Measurements from ENCODE around the gene TMEM45A.
"Not testable (repeated sequence)": the region's sequence is repeated elsewhere in the genome, so short reads cannot be mapped to it uniquely, and the experiment has no call there.

TMEM45A gene

DNA sequence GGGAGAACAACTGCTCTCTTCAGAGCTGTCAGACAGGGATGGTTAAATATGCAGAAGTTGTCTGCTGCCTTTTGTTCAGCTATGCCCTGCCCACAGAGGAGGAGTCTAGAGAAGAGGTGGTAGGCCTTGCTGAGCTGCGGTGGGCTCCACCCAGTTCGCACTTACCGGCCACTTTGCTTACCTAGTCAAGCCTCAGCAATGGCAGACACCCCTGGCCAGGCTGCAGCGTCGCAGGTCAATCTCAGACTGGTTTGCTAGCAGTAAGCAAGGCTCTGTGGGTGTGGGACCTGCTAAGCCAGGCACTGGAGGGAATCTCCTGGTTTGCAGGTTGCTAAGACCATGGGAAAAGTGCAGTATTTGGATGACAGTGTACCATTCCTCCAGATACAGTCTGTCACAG, 12.3 kb upstream of the TMEM45A start:
- intact Hi-C loops (cut with DNase I): no loop called here
- peak in 1 of 10 donors; percentile 62 for DNase-seq

DNA sequence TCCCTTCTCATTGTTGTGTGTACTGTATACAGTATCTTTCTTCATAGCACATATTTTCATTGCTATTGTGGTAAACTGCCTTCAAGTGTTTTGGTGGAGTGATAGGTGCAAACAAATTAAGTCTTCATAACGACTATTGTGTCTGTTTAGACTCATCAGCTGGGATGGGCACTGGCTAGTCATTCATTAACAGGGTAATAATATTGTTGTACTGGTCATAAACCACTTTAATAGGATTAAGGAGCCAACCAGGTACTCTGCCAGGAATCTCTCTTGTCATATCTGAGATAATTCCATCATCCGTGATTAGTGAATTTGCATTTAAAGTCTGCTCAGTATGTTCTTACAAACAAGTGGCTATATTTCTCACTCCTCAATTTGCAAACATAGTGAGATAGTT, 10.2 kb upstream of the TMEM45A start:
- intact Hi-C loops (cut with DNase I): no loop called here
- DNase-seq: no peak

DNA sequence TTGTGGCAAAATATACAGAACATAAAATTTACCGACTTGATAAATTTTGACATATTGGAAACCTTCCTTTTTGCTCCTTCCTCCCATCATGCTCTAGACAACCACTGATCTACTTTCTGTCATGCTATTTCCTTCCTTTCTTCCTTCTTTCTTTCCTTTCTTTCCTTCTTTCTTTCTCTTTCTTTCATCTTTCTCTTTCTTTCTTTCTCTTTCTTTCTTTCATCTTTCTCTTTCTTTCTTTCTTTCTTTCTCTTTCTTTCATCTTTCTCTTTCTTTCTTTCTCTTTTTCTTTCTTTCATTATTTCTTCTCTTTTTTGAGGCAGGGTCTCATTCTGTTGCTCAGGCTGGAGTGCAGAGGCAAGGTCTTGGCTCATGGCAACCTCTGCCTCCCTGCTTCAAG, 8.9 kb upstream of the TMEM45A start:
- DNase-seq: no peak
- intact Hi-C loops (cut with DNase I): no loop called here

- no peak for DNase-seq
- intact Hi-C loops (cut with DNase I): no loop called here
Measured at GRCh38 chr3:100486808-100487207, 5.6 kb upstream of the TMEM45A start.

- no peak for DNase-seq
- intact Hi-C loops (cut with DNase I): no loop called here
Measured at GRCh38 chr3:100489118-100489517, 3.3 kb upstream of the TMEM45A start.

- DNase-seq: no peak
- intact Hi-C loops (cut with DNase I): no loop called here
Measured at GRCh38 chr3:100496711-100497261, 4.4 kb downstream of the TMEM45A start.

DNA sequence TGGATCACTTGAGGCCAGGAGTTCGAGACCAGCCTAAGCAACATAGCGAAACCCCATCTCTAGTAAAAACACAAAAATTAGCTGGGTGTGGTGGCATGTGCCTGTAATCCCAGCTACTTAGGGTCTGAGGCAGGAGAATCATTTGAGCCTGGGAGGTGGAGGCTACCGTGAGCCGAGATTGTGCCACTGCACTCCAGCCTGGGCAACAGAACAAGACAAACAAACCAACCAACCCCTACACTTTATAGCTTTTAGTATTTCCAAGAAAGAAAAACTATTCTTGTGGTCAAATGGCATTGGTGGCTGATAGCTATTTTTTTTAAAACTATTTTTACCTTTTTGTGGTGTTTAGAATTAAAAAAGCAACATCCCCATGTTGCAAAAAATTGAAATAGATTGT, 7.2 kb downstream of the TMEM45A start:
- intact Hi-C loops (cut with DNase I): no loop called here
- no peak for DNase-seq

GRCh38 chr3:100500320-100500880, 8.0 kb downstream of the TMEM45A start:
- intact Hi-C loops (cut with DNase I): no loop called here

DNA sequence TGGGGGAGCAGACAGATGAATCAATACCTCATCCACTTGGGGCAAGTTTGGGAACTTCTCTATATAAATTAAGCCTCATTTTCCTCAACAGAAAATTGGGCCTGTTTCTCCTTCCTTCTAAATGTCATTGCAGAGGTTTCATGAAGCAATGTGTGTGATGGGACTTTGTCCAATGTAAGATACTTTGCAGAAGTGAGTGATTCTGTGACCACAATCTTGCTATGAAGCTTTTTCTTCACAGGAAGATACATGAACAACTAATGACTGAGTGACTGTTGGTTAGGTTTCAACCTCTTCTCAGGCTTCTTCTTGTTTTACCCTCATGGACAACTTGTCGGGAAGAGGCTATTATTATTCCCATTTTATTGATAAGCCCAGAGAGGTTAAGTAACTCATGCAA, 11.0 kb downstream of the TMEM45A start:
- no peak for DNase-seq
- intact Hi-C loops (cut with DNase I): no loop called here

More at GRCh38 chr3:100500320-100500880, 8.0 kb downstream of the TMEM45A start:
- DNase-seq: no peak

DNA sequence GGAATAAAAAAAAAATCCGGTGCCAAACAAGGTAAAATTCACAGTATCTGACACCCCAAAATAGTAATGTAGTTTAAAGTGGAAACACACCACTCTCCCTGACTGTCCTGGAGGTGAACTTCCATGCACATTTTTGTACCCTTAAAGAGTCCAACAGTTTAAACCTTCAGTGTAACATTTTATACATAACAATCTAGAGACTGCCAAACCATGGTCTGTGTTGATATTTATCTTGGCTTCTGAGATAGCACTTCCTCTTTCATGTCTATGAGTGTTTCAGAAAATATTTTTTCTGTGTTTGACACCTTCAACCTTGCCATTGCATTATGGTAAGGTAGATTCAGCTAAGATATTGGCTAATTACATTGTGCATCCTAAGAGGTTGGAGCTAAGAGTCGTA, 13.9 kb downstream of the TMEM45A start:
- intact Hi-C loops (cut with DNase I): no loop called here

DNA sequence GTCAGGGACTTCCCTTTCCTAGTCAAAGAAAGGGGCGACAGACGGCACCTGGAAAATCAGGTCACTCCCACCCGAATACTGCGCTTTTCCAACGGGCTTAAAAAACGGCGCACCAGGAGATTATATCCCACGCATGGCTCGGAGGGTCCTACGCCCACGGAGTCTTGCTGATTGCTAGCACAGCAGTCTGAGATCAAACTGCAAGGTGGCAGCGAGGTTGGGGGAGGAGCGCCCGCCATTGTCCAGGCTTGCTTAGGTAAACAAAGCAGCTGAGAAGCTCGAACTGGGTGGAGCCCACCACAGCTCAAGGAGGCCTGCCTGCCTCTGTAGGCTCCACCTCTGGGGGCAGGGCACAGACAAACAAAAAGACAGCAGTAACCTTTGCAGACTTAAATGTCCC, 17.4 kb downstream of the TMEM45A start:
- peak in 1 of 10 donors; percentile 75 for DNase-seq
- intact Hi-C loops (cut with DNase I): not testable (repeated sequence)

More for the DNA sequence above, 13.9 kb downstream of the TMEM45A start:
- no peak for DNase-seq

DNA sequence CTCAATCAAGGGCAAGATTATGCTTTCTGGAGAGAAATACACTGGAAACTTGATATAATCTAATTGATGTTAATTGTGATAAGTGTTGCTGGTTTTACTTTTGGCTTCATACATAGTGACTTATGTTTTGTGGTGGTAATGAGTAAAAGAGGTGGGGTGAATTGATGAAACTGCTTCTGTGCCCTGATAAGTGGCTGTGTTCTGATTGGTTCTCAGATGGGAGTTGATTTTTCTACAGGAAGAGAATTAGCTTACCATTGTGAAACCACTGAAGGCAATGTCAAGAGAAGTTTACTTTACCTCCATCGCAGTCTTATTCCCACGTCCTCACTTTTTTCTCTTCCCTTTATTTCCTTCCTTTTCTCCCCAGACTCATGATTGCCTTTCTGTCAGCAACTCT, 23.8 kb downstream of the TMEM45A start:
- intact Hi-C loops (cut with DNase I): no loop called here
- DNase-seq: no peak

DNA sequence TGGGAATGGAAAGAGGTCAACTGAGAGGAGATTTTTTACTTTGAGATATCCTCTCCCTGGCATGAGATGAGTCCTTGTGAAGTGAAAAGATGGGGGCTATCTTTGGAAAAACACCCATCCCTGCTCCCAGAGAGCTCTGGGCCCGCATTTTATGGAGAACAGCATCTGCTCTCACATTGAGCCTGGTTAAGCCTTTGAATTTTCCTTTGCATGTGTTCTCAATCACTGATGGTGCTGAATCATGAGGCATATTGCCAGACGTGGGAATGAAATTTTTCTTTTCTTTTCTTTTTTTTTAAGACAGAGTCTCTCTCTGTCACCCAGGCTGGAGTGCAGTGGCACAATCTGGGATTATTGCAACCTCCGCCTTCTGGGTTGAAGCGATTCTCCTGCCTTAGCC, 24.4 kb downstream of the TMEM45A start:
- intact Hi-C loops (cut with DNase I): no loop called here
- DNase-seq: no peak

DNA sequence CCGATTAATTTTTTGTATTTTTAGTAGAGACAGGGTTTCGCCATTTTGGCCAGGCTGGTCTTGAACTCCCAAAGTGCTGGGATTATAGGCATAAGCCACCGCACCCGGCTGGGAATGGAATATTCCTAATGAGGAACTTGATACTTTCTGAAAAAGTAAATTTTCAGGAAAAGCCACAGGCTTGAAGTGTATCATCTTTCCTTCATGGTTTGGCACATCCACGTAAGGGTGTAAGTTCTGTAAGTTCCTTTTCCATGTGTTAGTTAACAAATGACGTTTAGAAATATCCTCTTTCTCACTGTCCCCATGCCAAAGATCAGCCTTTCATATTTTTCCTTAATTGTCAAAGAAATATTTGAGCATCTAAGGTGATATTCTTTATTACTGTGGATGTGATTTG, 24.9 kb downstream of the TMEM45A start:
- no peak for DNase-seq
- intact Hi-C loops (cut with DNase I): no loop called here

- intact Hi-C loops (cut with DNase I): no loop called here
- DNase-seq: no peak
Measured at GRCh38 chr3:100518244-100518643, 25.8 kb downstream of the TMEM45A start.

- no peak for DNase-seq
- intact Hi-C loops (cut with DNase I): no loop called here
Measured at GRCh38 chr3:100518983-100519382, 26.6 kb downstream of the TMEM45A start.

DNA sequence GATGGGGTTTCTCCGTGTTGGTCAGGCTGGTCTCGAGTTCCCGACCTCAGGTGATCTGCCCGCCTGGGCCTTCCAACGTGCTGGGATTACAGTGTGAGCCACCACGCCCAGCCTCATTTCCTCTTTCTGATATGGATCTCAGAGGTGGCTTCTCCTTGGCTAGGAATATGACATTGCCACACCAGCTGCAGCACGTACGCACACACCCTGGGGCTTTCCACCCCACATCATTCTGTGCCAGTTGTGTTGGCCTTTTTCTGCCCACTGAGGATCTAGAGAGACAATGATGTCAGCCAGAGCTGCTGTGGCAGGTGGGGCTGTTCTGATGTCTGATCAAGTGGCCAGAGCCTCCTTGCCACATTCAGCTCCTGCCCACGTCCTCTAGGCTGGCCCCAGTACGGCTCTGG, 29.0 kb downstream of the TMEM45A start:
- intact Hi-C loops (cut with DNase I): no loop called here
- no peak for DNase-seq

GRCh38 chr3:100522125-100522524, 29.7 kb downstream of the TMEM45A start:
- intact Hi-C loops (cut with DNase I): no loop called here
- no peak for DNase-seq

DNA sequence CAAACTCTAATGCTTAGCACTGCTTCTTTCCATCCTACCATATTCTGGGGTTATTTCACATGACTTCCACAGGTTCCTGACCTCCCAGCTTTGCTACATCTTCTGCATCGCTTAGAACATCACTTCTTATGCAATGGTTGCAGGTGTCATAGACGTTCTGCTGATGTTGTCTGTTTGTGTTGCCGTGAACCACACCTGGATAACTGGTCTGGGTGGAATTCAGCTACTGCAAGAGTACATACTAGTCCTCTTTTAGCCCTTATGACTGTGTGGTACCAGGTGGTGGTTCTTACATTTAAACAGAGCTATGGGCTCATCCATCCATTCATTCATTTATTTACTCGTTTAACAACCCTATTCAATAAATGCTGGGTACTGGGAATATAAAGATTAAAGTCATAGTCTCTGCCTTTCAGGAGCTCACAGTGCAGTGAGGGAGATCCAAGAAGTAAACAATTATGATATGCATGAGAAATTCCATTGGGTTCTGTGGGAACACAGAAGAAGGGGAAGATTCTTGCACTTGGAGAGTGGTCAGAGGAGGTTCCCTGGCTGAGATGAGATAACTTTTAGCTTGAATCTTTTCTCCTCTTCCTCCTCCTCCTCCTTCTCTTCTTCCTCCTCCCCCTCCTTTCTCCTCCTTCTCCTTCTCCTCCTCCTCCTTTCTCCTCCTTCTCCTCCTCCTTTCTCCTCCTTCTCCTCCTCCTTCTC, 30.8 kb downstream of the TMEM45A start:
- intact Hi-C loops (cut with DNase I): no loop called here
- DNase-seq: no peak

- DNase-seq: peak in 3 of 10 donors; percentile 7 to 82 (median 22)
- intact Hi-C loops (cut with DNase I): no loop called here
Measured at GRCh38 chr3:100525753-100526612, 33.6 kb downstream of the TMEM45A start.

DNA sequence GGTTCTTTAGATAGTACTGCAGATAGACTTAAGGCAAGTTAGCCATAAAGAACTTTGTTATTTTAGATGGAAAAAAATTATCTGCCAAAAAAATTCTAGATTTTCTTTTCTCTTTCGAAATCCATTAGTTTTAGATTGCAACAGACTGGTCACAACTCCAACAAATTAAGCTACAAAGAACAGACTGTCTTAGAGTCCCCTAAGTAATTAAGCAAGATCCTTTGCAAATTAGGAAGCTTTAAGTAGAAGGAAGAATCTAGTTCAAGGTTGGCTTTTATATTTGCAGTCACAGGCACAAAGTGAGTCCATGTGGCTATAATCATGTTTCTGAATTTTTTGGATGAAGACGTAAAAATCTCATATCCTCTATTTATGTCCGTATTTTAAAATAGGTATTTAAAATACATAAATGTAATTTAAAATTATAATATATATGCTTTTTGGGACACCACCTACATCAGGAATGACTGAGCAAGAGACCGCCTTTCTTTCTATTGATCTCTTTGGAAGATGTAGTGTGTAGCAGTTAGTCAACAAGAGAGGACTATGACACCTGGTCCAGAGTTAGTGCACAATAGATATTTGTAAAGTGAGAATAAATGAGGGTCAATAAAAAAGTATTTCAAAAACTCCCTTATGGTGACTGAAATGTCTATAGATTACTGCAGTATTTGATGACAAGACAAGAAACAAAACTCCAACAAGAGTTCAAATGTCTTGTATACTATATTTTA, 34.4 kb downstream of the TMEM45A start:
- intact Hi-C loops (cut with DNase I): no loop called here
- DNase-seq: no peak
